Measurements from ENCODE around the gene TRIM29.
A peak's percentile ranks its signal among the peaks of the same experiment; 100 is the strongest.
"Not testable (repeated sequence)": the region's sequence is repeated elsewhere in the genome, so short reads cannot be mapped to it uniquely, and the experiment has no call there.

Gene TRIM29

GRCh38 chr11:120137611-120138521, at the start of gene TRIM29:
TSS of gene TRIM29 (minus strand) at chr11:120138113. CDS start at chr11:120138031, 82 bp downstream.
- DNase-seq: no peak

GRCh38 chr11:120186774-120187591, 49.1 kb upstream of the TRIM29 start:
- DNase-seq: no peak

GRCh38 chr11:120186456-120186773, 48.5 kb upstream of the TRIM29 start:
- DNase-seq: no peak

GRCh38 chr11:120185706-120186455, 48.0 kb upstream of the TRIM29 start:
- DNase-seq: no peak

GRCh38 chr11:120184946-120185705, 47.2 kb upstream of the TRIM29 start:
- no peak for DNase-seq

GRCh38 chr11:120184371-120184945, 46.5 kb upstream of the TRIM29 start:
- no peak for DNase-seq

- DNase-seq: no peak
These were observed 45.8 kb upstream of the TRIM29 start for GRCh38 chr11:120183701-120184141.

- peak; percentile 6 to 18 for DNase-seq
These were observed 45.0 kb upstream of the TRIM29 start for GRCh38 chr11:120182790-120183491.

- DNase-seq: no peak
These were observed 44.5 kb upstream of the TRIM29 start for GRCh38 chr11:120182372-120182771.

GRCh38 chr11:120181376-120181975, 43.6 kb upstream of the TRIM29 start:
- no peak for DNase-seq

GRCh38 chr11:120180551-120181232, 42.8 kb upstream of the TRIM29 start:
- no peak for DNase-seq

GRCh38 chr11:120180063-120180462, 42.1 kb upstream of the TRIM29 start:
- DNase-seq: not testable (repeated sequence)

- DNase-seq: no peak
These were observed 41.3 kb upstream of the TRIM29 start for GRCh38 chr11:120179057-120179672.

- no peak for DNase-seq
These were observed 40.7 kb upstream of the TRIM29 start for GRCh38 chr11:120178561-120179056.

GRCh38 chr11:120174866-120175265, 37.0 kb upstream of the TRIM29 start:
- no peak for DNase-seq

GRCh38 chr11:120173807-120174206, 35.9 kb upstream of the TRIM29 start:
- DNase-seq: no peak

- DNase-seq: no peak
These were observed 35.2 kb upstream of the TRIM29 start for GRCh38 chr11:120173019-120173705.

GRCh38 chr11:120172054-120172911, 34.4 kb upstream of the TRIM29 start:
- DNase-seq: peak; percentile 13 to 21

Measured in SHP77 (cell line).